GM12878 (cell line): ENCODE measurements around the gene GRM3. TPM values are rescaled to one million over a fixed set of nuclear protein-coding genes. Genes with fewer than 3 reads are reported as not detected.

Source experiments
- ATAC-seq: fragments of 200-7000 bp; cut with Tn5 transposase; 3 replicates; pipeline ENCODE4 v1.9.1; 2020; ENCODE audit warnings: mild to moderate bottlenecking, moderate library complexity
- BruUV-seq: library from RNA; stranded (reverse); fragments of 400-500 nt; replicated peaks from 2 replicates; lab custom pipeline; 2021; lab: Mats Ljungman, UMichigan
- CTCF ChIA-PET: fragments of 300-600 bp; sonication (Branson Sonifier 250); formaldehyde crosslinking; extraction: SDS; loops from one replicate; lab custom pipeline; 2021; ENCODE audit warnings: inconsistent platforms; lab: Yijun Ruan, JAX
- POLR2A ChIA-PET: fragments of 350-600 bp; formaldehyde crosslinking; extraction: SDS; loops from one replicate; lab custom pipeline; 2021; ENCODE audit warnings: inconsistent platforms; lab: Charles Lee
- RAD21 ChIA-PET: fragments of 300-600 bp; sonication (Branson Sonifier 250); formaldehyde crosslinking; loops from one replicate; lab custom pipeline; 2023; ENCODE audit warnings: antibody characterized with exemption; ENCODE audit not compliant: unreplicated experiment; lab: Charles Lee
- SMC1A ChIA-PET: fragments of 300-600 bp; sonication (Branson Sonifier 250); formaldehyde crosslinking; loops from one replicate; lab custom pipeline; 2023; ENCODE audit not compliant: unreplicated experiment, uncharacterized antibody; lab: Charles Lee
- DNase-seq: peaks from one replicate; pipeline ENCODE4 v3.0.0-alpha.2; 2011; ENCODE audit warnings: low read depth, low spot score
- FAIRE-seq: peaks from 3 replicates; lab custom pipeline; 2011; peaks lifted over from hg19 to GRCh38; lab: Jason Lieb, UNC
- H2AFZ ChIP-seq: 2 replicates; pipeline ENCODE4 v1.6.0; 2011; ENCODE audit warnings: low read depth, low read length, control low read depth; ENCODE audit not compliant: control insufficient read depth
- H3K27ac ChIP-seq: 2 replicates; pipeline ENCODE4 v1.5.1; 2011; ENCODE audit warnings: control low read depth; ENCODE audit not compliant: control insufficient read depth, insufficient read depth
- H3K27me3 ChIP-seq, 2 experiments: replicated peaks in 1 of 2; 2 replicates each; pipeline versions ENCODE4 v1.6.0 to v1.6.1; 2011; ENCODE audit warnings: low read length in 1 of 2; ENCODE audit not compliant: control insufficient read depth in 2 of 2, insufficient read depth in 2 of 2
- H3K36me3 ChIP-seq, 2 experiments: 2 replicates each; pipeline ENCODE4 v1.5.1; 2011; ENCODE audit warnings: low read length in 1 of 2; ENCODE audit not compliant: control insufficient read depth in 2 of 2, insufficient read depth in 2 of 2
- H3K4me1 ChIP-seq: 2 replicates; pipeline ENCODE4 v1.6.1; 2011; ENCODE audit warnings: mild to moderate bottlenecking, low read length, moderate library complexity, mixed read lengths; ENCODE audit not compliant: control insufficient read depth, insufficient read depth
- H3K4me2 ChIP-seq: 2 replicates; pipeline ENCODE4 v1.6.0; 2011; ENCODE audit warnings: control low read depth; ENCODE audit not compliant: control insufficient read depth, insufficient read depth
- H3K4me3 ChIP-seq: fragments of 200-600 bp; sonication (generic); 2 replicates; pipeline ENCODE4 v1.5.1; 2016
- H3K79me2 ChIP-seq: 2 replicates; pipeline ENCODE4 v1.6.0; 2011; ENCODE audit warnings: low read length; ENCODE audit not compliant: control insufficient read depth, insufficient read depth
- H3K9ac ChIP-seq: 2 replicates; pipeline ENCODE4 v1.8.0; 2011; ENCODE audit warnings: low read length, control low read depth, mixed read lengths; ENCODE audit not compliant: control insufficient read depth, insufficient read depth
- H3K9me3 ChIP-seq: replicated peaks from 3 replicates; pipeline ENCODE4 v1.5.1; 2011; ENCODE audit warnings: mild to moderate bottlenecking, low read length; ENCODE audit not compliant: control insufficient read depth, insufficient read depth
- H4K20me1 ChIP-seq: 2 replicates; pipeline ENCODE4 v1.6.0; 2011; ENCODE audit not compliant: control insufficient read depth, insufficient read depth
- ASH2L ChIP-seq: fragments of 300-600, 200-600 bp; sonication (generic); IDR thresholded peaks from 2 replicates; pipeline ENCODE4 v1.6.1; 2017; ENCODE audit warnings: low read depth, mild to moderate bottlenecking, borderline replicate concordance
- CEBPB ChIP-seq, 2 experiments: fragments of 150-350 bp in 1 of 2; IDR thresholded peaks; 2 replicates each; pipeline ENCODE4 v1.6.1; 2012 to 2014; ENCODE audit warnings: low read depth in 2 of 2, low read length in 2 of 2, borderline replicate concordance in 1 of 2, inconsistent platforms in 1 of 2
- FOXK2 ChIP-seq: fragments of 450-650 bp; IDR thresholded peaks from 2 replicates; pipeline ENCODE4 v1.6.1; 2017; ENCODE audit warnings: mild to moderate bottlenecking, moderate library complexity
- JUNB ChIP-seq: IDR thresholded peaks from 2 replicates; pipeline ENCODE4 v1.6.1; 2016; ENCODE audit warnings: antibody characterized with exemption, mild to moderate bottlenecking
- KLF5 ChIP-seq: fragments of 450-650 bp; IDR thresholded peaks from 2 replicates; pipeline ENCODE4 v1.6.1; 2014; ENCODE audit warnings: mild to moderate bottlenecking; ENCODE audit not compliant: partially characterized antibody
- SRF ChIP-seq, 2 experiments: IDR thresholded peaks; 2 replicates each; pipeline ENCODE4 v1.6.1; 2011; ENCODE audit warnings: low read depth in 2 of 2, low read length in 2 of 2, mild to moderate bottlenecking in 1 of 2, moderate library complexity in 1 of 2
- STAT1 ChIP-seq: fragments of 450-650 bp; conservative IDR thresholded peaks from 2 replicates; pipeline ENCODE4 v1.6.1; 2014; ENCODE audit warnings: antibody characterized with exemption, mild to moderate bottlenecking
- ZNF622 ChIP-seq: fragments of 450-650 bp; IDR thresholded peaks from 2 replicates; pipeline ENCODE4 v1.6.1; 2017; ENCODE audit warnings: mild to moderate bottlenecking, inconsistent platforms
- WGBS: methylation state at CpG from one replicate; pipeline ENCODE4 v1.1.6; 2016; ENCODE audit warnings: low lambda C conversion rate; ENCODE audit not compliant: insufficient replicate concordance, insufficient coverage; ENCODE audit errors: missing lambda C conversion rate; 5-methylcytosine and 5-hydroxymethylcytosine counted together
- in situ Hi-C: fragments of 300-500 bp; cut with MboI; formaldehyde crosslinking; loops from 9 replicates; pipeline ENCODE4 v1.14.3; 2018; ENCODE audit warnings: mixed read lengths
- intact Hi-C: fragments of 100-400 bp; cut with micrococcal nuclease; formaldehyde crosslinking; loops from one replicate; pipeline ENCODE4 v1.14.2; 2022; ENCODE audit not compliant: unreplicated experiment
- polyA plus RNA-seq, 11 experiments: library from polyadenylated mRNA; depleted of rRNA in 4 of 11; unstranded in 6 of 11; stranded (reverse) in 5 of 11; fragments of >200 nt; fragmentation: Nextera tagmentation in 4 of 11; fragmentation: Illumina TruSeq in 1 of 11; extraction: Ambion mirVana in 4 of 11; extraction: Trizol in 1 of 11; gene quantifications; 1 replicate in 1 of 11; 2 replicates in 10 of 11; pipeline versions ENCODE4 v1.2.1 to v1.2.3, GENCODE V29; 2011 to 2016; ENCODE audit warnings: inconsistent platforms in 2 of 11, missing spikeins in 2 of 11, low read depth in 1 of 11
- total RNA-seq, 4 experiments: library from RNA; depleted of rRNA in 3 of 4; stranded (reverse); fragments of >200 nt in 3 of 4; fragmentation: Illumina TruSeq in 1 of 4; extraction: Trizol in 1 of 4; gene quantifications; 2 replicates each; pipeline versions ENCODE4 v1.2.1 to v1.2.3, GENCODE V29; 2013 to 2021
- TF ChIP-seq, protein P1 (sequence below): fragments of 150-350 bp; IDR thresholded peaks from 2 replicates; pipeline ENCODE4 v1.6.1; 2014; ENCODE audit warnings: mild to moderate bottlenecking, low read depth, low read length
- TF ChIP-seq, protein P2 (sequence below): IDR thresholded peaks from 2 replicates; pipeline ENCODE4 v1.6.1; 2012; ENCODE audit warnings: low read length, inconsistent platforms
- TF ChIP-seq, protein P3 (sequence below): fragments of 450-650 bp; IDR thresholded peaks from 2 replicates; pipeline ENCODE4 v1.6.1; 2017; ENCODE audit warnings: mild to moderate bottlenecking

The GRM3 gene
- total and polyA plus RNA-seq, 10 of the 15 experiments (the other 5 are each of a cell fraction or from before 2014, with no cell fraction given) = 0.03 to 0.49 (median 0.15) TPM; not detected in 1

DNA sequence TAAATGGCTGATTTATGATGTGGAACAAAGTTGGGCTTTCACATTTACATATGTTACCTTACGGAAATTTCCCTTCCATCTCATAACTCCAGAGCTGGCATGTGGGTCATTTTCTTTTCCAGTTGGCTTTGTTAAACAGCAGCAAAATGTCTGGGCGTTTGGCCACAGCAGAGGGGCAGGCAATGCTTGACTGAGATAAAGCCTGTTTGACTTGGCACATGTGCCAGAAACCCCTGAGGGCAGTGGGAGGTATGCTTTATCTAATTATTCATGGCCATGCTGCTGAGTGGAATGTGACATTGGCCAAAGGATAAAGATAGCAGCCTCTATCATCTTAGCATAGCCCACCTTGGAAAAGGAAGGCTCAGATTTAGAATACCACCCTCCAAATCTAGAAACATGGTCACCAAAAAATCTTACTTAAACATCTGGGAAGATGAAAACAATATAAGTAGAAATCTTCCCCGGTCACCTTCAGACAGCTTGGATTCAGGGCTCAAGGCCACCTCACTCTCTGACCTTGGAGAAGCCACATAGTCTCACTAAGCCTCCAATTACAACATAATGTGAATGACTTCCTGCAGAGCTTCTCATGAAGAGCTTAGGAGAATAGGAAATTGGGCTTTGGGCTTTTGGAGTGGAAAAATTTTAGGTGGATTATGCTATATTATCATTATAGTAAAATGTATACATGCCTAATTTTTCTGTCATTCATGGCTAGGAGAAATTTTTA is 101.5 kb downstream of the GRM3 start:
- DNase-seq (no peak), FAIRE-seq (no peak), ATAC-seq (no peak)
- ChIA-PET SMC1A (no interaction called here), POLR2A (no interaction called here), RAD21 (no interaction called here), CTCF (no interaction called here)
- TF ChIP-seq ZNF622 (no peak), FOXK2 (no peak)
- TF ChIP-seq, protein P1, sequence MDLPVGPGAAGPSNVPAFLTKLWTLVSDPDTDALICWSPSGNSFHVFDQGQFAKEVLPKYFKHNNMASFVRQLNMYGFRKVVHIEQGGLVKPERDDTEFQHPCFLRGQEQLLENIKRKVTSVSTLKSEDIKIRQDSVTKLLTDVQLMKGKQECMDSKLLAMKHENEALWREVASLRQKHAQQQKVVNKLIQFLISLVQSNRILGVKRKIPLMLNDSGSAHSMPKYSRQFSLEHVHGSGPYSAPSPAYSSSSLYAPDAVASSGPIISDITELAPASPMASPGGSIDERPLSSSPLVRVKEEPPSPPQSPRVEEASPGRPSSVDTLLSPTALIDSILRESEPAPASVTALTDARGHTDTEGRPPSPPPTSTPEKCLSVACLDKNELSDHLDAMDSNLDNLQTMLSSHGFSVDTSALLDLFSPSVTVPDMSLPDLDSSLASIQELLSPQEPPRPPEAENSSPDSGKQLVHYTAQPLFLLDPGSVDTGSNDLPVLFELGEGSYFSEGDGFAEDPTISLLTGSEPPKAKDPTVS = no peak
- Histone ChIP-seq H3K79me2 (no peaks in the 10 kb centered on the region), H3K4me3 (no peak overlapping the region), H3K4me1 (peaks cover 3% of the 10 kb centered on the region; the same call in 1 of the 2 replicates), H3K27ac (no peak overlapping the region), H2AFZ (no peak overlapping the region), H4K20me1 (no peaks in the 10 kb centered on the region), H3K27me3 (peaks cover 0 to 8% of the 10 kb centered on the region in 2 experiments; a peak in 3 of 4 replicates), H3K9ac (no peak overlapping the region), H3K36me3 (no peaks in the 10 kb centered on the region), H3K9me3 (no peaks in the 10 kb centered on the region), H3K4me2 (no peak overlapping the region)
- intact Hi-C loops (no loop called here), in situ Hi-C loops (no loop called here)
- BruUV-seq = no TSS peak
- 0% methylated on average over 3 of the region's 3 CpGs for WGBS

DNA sequence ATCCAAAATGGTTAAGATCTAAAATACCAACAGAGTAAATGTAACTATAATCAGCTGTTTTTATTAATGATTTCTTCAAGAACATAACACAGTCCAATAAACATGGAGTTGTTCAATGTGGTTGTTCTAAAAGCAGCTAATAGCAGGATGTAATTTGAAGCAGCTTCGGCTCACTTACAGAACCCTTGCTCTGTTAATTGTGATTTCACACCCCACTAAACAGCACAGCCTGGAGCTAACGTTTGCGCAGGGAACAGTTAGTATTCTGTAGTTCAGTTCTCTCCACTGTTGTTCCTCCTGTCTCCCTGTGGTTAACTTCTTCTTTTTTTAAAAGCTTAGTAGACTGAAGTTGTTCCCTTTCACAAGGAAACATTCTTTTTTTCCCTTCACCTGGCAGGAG is 104.0 kb downstream of the GRM3 start:
- no peaks in the 10 kb centered on the region for H3K9me3 ChIP-seq
- FAIRE-seq = peak; percentile 35
- CTCF ChIA-PET = interaction anchor here (1.1 to 1.2 kb wide), 2 partner anchors 17 to 30 kb away, joined by 3 read pairs; no protein-coding TSS in a partner anchor
- H2AFZ ChIP-seq = no peak overlapping the region
- no peak overlapping the region for H3K4me3 ChIP-seq
- no peaks in the 10 kb centered on the region for H3K36me3 ChIP-seq
- intact Hi-C loops (no loop called here), in situ Hi-C loops (no loop called here)
- peaks cover 0 to 8% of the 10 kb centered on the region in 2 experiments; a peak in 3 of 4 replicates for H3K27me3 ChIP-seq
- RAD21 ChIA-PET = no interaction called here
- H3K9ac ChIP-seq = no peak overlapping the region
- no TSS peak for BruUV-seq
- H3K27ac ChIP-seq = no peak overlapping the region
- no peaks in the 10 kb centered on the region for H3K79me2 ChIP-seq
- no peak overlapping the region for H3K4me2 ChIP-seq
- WGBS = 36% methylated on average over 3 of the region's 3 CpGs
- POLR2A ChIA-PET = no interaction called here
- H4K20me1 ChIP-seq = no peaks in the 10 kb centered on the region
- no peak for ATAC-seq
- SMC1A ChIA-PET = interaction anchor here (1.3 kb wide), 1 partner anchor 9 kb away, joined by 3 read pairs; no protein-coding TSS in a partner anchor
- peaks cover 3% of the 10 kb centered on the region; the same call in 1 of the 2 replicates for H3K4me1 ChIP-seq
- DNase-seq = no peak
- TF ChIP-seq, protein P2, sequence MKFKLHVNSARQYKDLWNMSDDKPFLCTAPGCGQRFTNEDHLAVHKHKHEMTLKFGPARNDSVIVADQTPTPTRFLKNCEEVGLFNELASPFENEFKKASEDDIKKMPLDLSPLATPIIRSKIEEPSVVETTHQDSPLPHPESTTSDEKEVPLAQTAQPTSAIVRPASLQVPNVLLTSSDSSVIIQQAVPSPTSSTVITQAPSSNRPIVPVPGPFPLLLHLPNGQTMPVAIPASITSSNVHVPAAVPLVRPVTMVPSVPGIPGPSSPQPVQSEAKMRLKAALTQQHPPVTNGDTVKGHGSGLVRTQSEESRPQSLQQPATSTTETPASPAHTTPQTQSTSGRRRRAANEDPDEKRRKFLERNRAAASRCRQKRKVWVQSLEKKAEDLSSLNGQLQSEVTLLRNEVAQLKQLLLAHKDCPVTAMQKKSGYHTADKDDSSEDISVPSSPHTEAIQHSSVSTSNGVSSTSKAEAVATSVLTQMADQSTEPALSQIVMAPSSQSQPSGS = no peak
- TF ChIP-seq SRF (IDR thresholded peaks at IDR 0.05; ENCODE audit: low read depth in 2 of 2, low read length in 2 of 2) = no peak
- no peak for TF ChIP-seq ASH2L
- TF ChIP-seq CEBPB (IDR thresholded peaks at IDR 0.05; ENCODE audit: borderline replicate concordance in 1 of 2, low read depth in 2 of 2, low read length in 2 of 2) = no peak
- no peak for TF ChIP-seq KLF5
- TF ChIP-seq ZNF622 = no peak
- TF ChIP-seq STAT1 = no peak
- TF ChIP-seq JUNB = no peak
- TF ChIP-seq, protein P3, sequence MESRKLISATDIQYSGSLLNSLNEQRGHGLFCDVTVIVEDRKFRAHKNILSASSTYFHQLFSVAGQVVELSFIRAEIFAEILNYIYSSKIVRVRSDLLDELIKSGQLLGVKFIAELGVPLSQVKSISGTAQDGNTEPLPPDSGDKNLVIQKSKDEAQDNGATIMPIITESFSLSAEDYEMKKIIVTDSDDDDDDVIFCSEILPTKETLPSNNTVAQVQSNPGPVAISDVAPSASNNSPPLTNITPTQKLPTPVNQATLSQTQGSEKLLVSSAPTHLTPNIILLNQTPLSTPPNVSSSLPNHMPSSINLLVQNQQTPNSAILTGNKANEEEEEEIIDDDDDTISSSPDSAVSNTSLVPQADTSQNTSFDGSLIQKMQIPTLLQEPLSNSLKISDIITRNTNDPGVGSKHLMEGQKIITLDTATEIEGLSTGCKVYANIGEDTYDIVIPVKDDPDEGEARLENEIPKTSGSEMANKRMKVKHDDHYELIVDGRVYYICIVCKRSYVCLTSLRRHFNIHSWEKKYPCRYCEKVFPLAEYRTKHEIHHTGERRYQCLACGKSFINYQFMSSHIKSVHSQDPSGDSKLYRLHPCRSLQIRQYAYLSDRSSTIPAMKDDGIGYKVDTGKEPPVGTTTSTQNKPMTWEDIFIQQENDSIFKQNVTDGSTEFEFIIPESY = no peak
